Rectal smooth muscle tissue (tissue), 1 donor: ENCODE data around the gene TRAPPC3.
A peak's percentile ranks its signal among the peaks of the same experiment; 100 is the strongest.

Experiments used
- H3K27ac ChIP-seq: one replicate; pipeline ENCODE4 v1.7.0; 2013; ENCODE audit warnings: low read depth, low read length, inconsistent platforms
- H3K27me3 ChIP-seq: one replicate; pipeline ENCODE4 v1.7.0; 2013; ENCODE audit warnings: low read length; ENCODE audit not compliant: control insufficient read depth, insufficient read depth
- H3K36me3 ChIP-seq: one replicate; pipeline ENCODE4 v1.7.0; 2013; ENCODE audit warnings: low read length; ENCODE audit not compliant: control insufficient read depth, insufficient read depth
- H3K4me1 ChIP-seq: one replicate; pipeline ENCODE4 v1.7.0; 2013; ENCODE audit warnings: low read length; ENCODE audit not compliant: control insufficient read depth, insufficient read depth
- H3K4me3 ChIP-seq: one replicate; pipeline ENCODE4 v1.7.0; 2013; ENCODE audit warnings: low read length
- H3K9ac ChIP-seq: one replicate; pipeline ENCODE4 v1.7.0; 2013; ENCODE audit warnings: low read length

The TRAPPC3 gene

GRCh38 chr1:36088265-36088576 is 61.1 kb downstream of the TRAPPC3 start:
- H3K9ac ChIP-seq, result no peak overlapping the region
- no peaks in the 10 kb centered on the region for H3K27me3 ChIP-seq

GRCh38 chr1:36087233-36088123 is 61.8 kb downstream of the TRAPPC3 start:
- Histone ChIP-seq H3K27me3 (no peaks in the 10 kb centered on the region), H3K9ac (no peak overlapping the region), H3K4me3 (no peak overlapping the region), H3K4me1 (no peaks in the 10 kb centered on the region), H3K27ac (no peak overlapping the region), H3K36me3 (peaks cover 6% of the 10 kb centered on the region)

More at GRCh38 chr1:36088265-36088576, 61.1 kb downstream of the TRAPPC3 start:
- H3K36me3 ChIP-seq, result peaks cover 14% of the 10 kb centered on the region
- no peaks in the 10 kb centered on the region for H3K4me1 ChIP-seq
- H3K27ac ChIP-seq, result peak overlapping the region; percentile 85
- H3K4me3 ChIP-seq, result peak overlapping the region; percentile 86
